SH-SY5Y (cell line): ENCODE data around the gene PCNA.

ENCODE experiments used
- GATA2 ChIP-seq: IDR thresholded peaks from 2 replicates; pipeline ENCODE4 v1.6.1; 2011; ENCODE audit warnings: mild to moderate bottlenecking, low read depth, low read length
- GATA3 ChIP-seq: IDR thresholded peaks from 2 replicates; pipeline ENCODE4 v1.6.1; 2011; ENCODE audit warnings: low read depth, mild to moderate bottlenecking, low read length, moderate library complexity

PCNA gene

GRCh38 chr20:5119435-5120184 is at the start of gene PCNA:
Gene PCNA, minus strand, starts transcription at chr20:5119958. Its CDS starts 160 bp downstream, at chr20:5119798.
- no peak for TF ChIP-seq GATA2
- TF ChIP-seq GATA3, result no peak

GRCh38 chr20:5168651-5169396 is 49.1 kb upstream of the PCNA start:
- TF ChIP-seq GATA3 (no peak), GATA2 (no peak)

DNA sequence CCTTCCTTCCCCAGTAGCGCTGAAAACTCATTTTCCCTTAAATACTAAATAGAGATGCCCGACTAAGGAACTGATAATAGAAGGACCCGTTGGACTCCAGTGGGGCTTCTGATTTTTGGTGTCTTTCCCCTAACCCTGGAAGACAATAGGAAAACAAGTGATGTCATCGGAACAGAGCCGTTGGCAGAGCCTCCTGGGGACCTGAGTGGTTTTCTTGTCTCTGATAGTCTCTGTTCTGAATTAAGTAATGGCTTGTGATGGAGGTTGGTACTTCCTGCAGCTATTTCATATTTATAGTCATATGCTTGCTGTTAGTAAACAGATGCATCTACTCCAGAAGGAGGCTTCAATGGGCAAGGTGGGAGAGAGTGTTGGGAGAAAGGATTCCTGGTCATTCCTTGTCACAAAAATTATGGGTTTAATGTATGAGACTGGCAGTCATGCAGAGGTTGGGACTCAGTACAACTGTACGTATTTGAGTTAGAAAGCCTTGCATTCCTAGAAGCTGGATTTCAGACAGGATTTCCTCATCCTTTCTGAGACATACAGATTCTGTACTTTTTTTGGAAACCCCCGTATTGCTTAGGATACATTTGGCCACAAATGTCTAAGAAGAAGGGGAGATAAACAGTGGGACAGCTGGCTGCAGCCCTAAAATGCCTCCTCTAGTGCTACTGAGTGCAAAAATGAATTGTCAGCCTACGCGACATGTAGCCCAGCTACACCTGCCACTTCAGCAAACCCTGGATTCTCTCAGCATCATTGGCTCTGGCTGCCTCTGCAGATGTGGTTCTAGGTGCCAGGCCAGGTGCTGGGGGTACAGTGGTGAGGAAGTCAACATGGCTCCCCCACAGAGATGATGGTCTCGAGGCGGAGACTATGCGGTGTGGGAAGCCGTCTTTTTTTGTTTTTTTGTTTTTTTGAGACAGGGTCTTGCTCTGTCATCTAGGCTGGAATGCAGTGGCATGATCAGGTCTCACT is 45.2 kb upstream of the PCNA start:
- TF ChIP-seq GATA2 (no peak), GATA3 (no peak)

GRCh38 chr20:5161536-5162164 is 41.9 kb upstream of the PCNA start:
- TF ChIP-seq GATA3 (no peak), GATA2 (no peak)

DNA sequence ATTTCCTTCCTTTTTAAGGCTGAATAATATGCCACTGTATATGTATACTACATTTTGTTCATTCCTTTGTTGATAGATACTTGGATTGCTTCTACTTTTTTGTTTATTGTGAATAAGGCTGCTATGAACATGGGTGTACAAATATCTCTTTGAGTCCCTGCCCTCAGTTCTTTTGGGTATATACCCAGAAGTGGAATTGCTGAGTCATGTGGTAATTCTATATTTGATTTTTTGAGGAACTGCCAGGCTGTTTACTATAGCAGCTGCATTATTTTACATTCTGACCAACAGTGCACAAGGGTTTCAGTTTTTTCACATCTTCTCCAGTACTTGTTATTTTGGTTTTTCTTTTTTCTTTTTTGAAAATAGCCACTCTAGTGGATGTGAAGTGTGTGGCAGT is 41.1 kb upstream of the PCNA start:
- TF ChIP-seq GATA2, result no peak
- TF ChIP-seq GATA3, result no peak

DNA sequence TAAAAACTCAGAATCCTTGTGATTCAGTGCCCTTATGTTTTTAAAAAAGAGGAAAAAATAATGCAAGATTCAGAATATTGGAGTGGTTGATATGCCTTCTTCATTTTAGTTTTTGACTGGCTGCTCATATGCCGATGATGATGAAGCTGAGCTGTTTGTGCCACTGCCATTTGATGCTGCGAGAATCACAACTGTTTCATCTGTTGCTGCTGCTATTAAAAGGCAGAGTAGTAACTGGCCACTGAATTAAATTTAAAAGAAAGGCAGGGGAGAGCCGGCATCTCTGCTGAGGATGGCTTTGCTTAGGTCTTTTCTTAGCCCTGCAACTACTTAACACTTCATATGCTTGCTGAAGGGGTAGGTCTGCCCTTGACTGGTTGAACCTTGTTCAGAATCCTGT is 40.2 kb upstream of the PCNA start:
- TF ChIP-seq GATA3 (no peak), GATA2 (no peak)

DNA sequence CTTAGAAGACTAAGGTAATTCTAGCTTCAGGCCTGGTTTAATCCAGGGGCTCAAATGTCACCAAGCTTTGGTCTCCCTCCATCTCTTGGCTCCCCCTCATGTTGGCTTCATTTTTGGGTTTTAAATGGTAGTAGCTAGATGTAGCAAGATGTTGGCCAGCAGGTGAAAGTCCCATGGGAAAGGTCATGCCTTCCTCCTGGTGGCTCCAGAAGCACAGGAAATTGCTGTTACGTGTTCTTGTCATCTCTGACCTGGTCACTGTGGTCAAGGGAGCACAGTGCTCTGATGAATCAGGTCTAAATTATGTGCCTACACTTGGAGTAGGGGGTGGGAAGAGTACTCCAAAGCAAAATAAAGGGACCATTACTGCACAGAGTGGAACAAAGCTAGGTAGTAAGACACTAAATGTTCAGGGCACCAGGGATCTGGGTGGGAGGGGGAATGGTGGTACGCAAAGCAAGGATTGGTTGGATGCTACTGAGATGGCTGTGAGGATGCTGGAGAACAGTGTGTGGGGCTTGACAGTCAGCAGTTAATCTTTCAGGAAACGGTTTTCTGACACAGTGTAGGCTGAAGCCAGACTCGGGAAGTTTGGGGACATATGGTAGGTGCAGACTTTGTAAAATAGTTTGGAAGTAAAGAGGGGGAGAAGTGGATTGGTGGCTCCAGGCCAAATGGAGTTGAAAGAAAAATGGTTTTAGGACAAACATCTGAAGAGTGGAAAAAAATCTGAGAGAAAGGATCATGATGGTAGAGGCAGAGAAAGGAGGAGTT is 37.1 kb upstream of the PCNA start:
- TF ChIP-seq GATA2 (no peak), GATA3 (no peak)

DNA sequence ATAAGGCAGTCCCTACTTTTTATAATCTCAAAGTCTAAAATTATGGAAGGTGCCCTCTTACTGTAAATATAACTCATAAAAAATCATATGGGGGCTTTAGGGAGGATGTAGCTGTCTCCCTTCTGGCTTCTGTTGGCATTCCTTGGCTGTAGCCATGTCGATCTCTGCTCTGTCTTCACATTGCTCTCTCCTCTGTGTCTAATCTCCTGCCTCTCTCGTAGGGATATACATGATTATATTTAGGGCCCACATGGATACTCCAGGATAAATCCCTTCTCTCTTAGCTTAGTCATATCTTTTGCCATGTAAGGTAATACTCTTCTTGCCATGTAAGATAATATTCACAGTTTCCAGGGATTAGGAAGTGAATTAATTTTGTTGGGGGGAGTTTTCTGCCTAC is 35.6 kb upstream of the PCNA start:
- TF ChIP-seq GATA2 (no peak), GATA3 (no peak)

DNA sequence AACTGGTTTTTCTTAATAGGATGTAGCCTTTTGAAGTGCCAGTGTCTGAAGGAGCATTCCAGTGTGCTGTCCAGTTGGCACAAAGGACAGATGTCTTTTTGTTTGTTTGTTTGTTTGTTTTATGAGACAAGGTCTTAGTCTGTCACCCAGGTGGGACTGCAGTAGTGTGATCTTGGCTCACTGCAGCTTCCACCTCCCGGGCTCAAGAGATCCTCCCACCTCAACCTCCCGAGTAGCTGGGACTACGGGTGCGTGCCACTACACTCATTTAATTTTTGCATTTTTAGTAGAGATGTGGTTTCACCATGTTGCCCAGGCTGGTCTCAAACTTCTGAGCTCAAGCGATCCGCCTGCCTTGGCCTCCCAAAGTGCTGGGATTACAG is 34.8 kb upstream of the PCNA start:
- TF ChIP-seq GATA3, result no peak
- no peak for TF ChIP-seq GATA2

DNA sequence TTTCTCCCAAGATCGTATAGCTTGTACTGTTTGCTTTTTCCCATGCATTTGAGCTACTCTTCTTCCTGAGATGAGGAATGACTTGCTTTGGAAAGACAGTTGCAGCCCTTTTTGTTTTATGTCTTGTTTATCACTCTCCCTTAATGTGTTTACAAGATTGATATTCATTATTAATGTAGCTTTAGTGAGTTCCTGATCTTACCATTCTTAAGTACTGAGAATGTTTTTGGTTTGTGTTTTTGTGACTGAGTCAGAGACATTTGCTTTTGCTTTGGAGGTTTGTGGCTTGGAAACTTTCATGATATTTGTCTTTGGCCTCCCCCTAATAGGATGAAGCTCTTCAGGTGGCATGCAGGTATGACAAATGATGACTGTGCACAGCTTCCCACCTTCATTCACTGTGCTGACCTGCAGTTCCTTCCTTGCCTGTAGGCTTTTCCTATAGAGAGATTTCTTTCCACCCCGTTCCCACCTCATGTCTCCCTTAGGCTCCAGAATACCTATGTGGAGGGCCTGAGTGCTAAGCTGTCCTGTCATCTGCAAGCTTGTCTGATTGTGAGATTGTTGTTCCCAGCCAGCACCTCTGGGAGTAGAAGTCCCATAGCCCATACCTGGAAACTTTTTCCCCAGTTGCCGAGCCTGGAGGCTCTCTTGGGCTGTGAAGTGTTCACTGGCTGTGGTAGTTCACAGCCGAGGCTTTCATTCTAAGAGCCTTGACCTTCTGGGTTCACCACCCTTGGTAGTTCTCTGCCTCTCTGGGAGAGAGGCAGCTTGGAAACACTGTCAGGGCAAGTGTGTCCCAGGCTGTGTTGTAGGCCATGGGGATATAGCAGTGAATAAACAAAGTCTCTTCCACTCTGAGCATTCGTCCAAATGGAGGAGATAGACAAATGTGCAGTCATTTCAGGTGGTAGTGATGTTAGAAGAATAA is 34.1 kb upstream of the PCNA start:
- TF ChIP-seq GATA3, result no peak

- TF ChIP-seq GATA2, result no peak
- TF ChIP-seq GATA3, result no peak
These were observed 33.4 kb upstream of the PCNA start for GRCh38 chr20:5153152-5153467.

- TF ChIP-seq GATA3 (no peak), GATA2 (no peak)
These were observed 30.7 kb upstream of the PCNA start for GRCh38 chr20:5150226-5151076.
